Natural killer cell (primary cell): ENCODE data around the gene TEX11. TPM values are rescaled to one million over a fixed set of nuclear protein-coding genes. Genes with fewer than 3 reads are reported as not detected.
A peak's percentile ranks its signal among the peaks of the same experiment; 100 is the strongest.

Experiments
- ATAC-seq, 3 donors: fragments of 150-1000 bp in 2 of 3; fragments of 200-7000 bp in 1 of 3; cut with Tn5 transposase; 1 replicate in 1 of 3; 2 replicates in 2 of 3; pipeline ENCODE4 v1.10.0; 2021; ENCODE audit warnings: mild to moderate bottlenecking in 2 of 3, moderate library complexity in 2 of 3
- DNase-seq, 2 donors: peaks; one replicate each; pipeline versions ENCODE4 v3.0.0 to v3.0.0-alpha.2; 2013 to 2021; ENCODE audit warnings: mixed read lengths in 1 of 2
- H3K27ac ChIP-seq: one replicate; pipeline ENCODE4 v1.5.1; 2013; ENCODE audit warnings: mild to moderate bottlenecking, low read length
- H3K27me3 ChIP-seq: one replicate; pipeline ENCODE4 v1.6.1; 2013; ENCODE audit warnings: low read length; ENCODE audit not compliant: control insufficient read depth, insufficient read depth
- H3K36me3 ChIP-seq: one replicate; pipeline ENCODE4 v1.6.1; 2013; ENCODE audit warnings: low read length; ENCODE audit not compliant: control insufficient read depth, insufficient read depth
- H3K4me1 ChIP-seq: one replicate; pipeline ENCODE4 v1.6.1; 2013; ENCODE audit warnings: low read length; ENCODE audit not compliant: control insufficient read depth, insufficient read depth
- H3K4me3 ChIP-seq: one replicate; pipeline ENCODE4 v1.5.1; 2013; ENCODE audit warnings: low read length
- H3K9me3 ChIP-seq: one replicate; pipeline ENCODE4 v1.6.1; 2013; ENCODE audit warnings: low read length; ENCODE audit not compliant: control insufficient read depth, insufficient read depth
- H3K27ac Mint-ChIP-seq, 2 donors: one replicate each; pipeline ENCODE4 v1.8.0; 2022; ENCODE audit warnings: mild to moderate bottlenecking in 2 of 2, mixed read lengths in 2 of 2, moderate library complexity in 1 of 2
- H3K27me3 Mint-ChIP-seq, 2 donors: one replicate each; pipeline ENCODE4 v1.8.0; 2022; ENCODE audit warnings: low read depth in 2 of 2, mixed read lengths in 2 of 2
- H3K36me3 Mint-ChIP-seq: one replicate; pipeline ENCODE4 v1.8.0; 2022; ENCODE audit warnings: mixed read lengths
- H3K4me1 Mint-ChIP-seq, 2 donors: one replicate each; pipeline ENCODE4 v1.8.0; 2022; ENCODE audit warnings: mixed read lengths in 2 of 2
- H3K4me3 Mint-ChIP-seq: one replicate; pipeline ENCODE4 v1.8.0; 2022; ENCODE audit warnings: mild to moderate bottlenecking, moderate library complexity, mixed read lengths
- H3K9me3 Mint-ChIP-seq, 2 donors: one replicate each; pipeline ENCODE4 v1.8.0; 2022; ENCODE audit warnings: mixed read lengths in 2 of 2
- CTCF ChIP-seq: fragments of 200-600 bp; IDR thresholded peaks from one replicate; pipeline ENCODE4 v1.8.0; 2022; ENCODE audit warnings: antibody characterized with exemption
- WGBS: methylation state at CpG from one replicate; pipeline ENCODE4 v1.1.7; 2013; ENCODE audit warnings: missing lambda C conversion rate; ENCODE audit not compliant: insufficient coverage; 5-methylcytosine and 5-hydroxymethylcytosine counted together
- intact Hi-C: fragments of 100-400 bp; cut with micrococcal nuclease; formaldehyde crosslinking; loops from one replicate; pipeline ENCODE4 v1.14.2; 2022
- total RNA-seq, 4 donors: library from RNA; stranded (reverse); fragments of 120-200 nt in 1 of 4; gene quantifications; one replicate each; pipeline versions ENCODE4 v1.2.3 to v1.2.4, GENCODE V29; 2013 to 2022

The TEX11 gene
- total RNA-seq, 3 donors from 2014 or later (not counting 1 experiment from before 2014, with no cell fraction given), result not detected

- Mint-ChIP-seq H3K4me1 (no peaks in the 10 kb centered on the region), H3K27me3 (peaks cover 7 to 27% of the 10 kb centered on the region in 2 donors), H3K4me3 (no peak overlapping the region), H3K27ac (no peak overlapping the region), H3K9me3 (no peaks in the 10 kb centered on the region), H3K36me3 (no peaks in the 10 kb centered on the region)
- TF ChIP-seq CTCF, result no peak
- Histone ChIP-seq H3K4me1 (no peaks in the 10 kb centered on the region), H3K9me3 (no peaks in the 10 kb centered on the region), H3K4me3 (no peak overlapping the region), H3K36me3 (no peaks in the 10 kb centered on the region), H3K27ac (no peak overlapping the region), H3K27me3 (no peaks in the 10 kb centered on the region)
- WGBS, result no CpG with 5 or more reads among the region's 2 CpGs
- ATAC-seq, result no peak
- no peak for DNase-seq
- intact Hi-C loops, result no loop called here
These were observed 134.3 kb downstream of the TEX11 start for GRCh38 chrX:70774223-70774622.

GRCh38 chrX:70769659-70770227 is 138.8 kb downstream of the TEX11 start:
- Mint-ChIP-seq H3K9me3 (no peaks in the 10 kb centered on the region), H3K4me1 (no peaks in the 10 kb centered on the region), H3K4me3 (no peak overlapping the region), H3K36me3 (no peaks in the 10 kb centered on the region), H3K27ac (no peak overlapping the region), H3K27me3 (peaks cover 7 to 53% of the 10 kb centered on the region in 2 donors)
- H3K4me1 ChIP-seq, result no peaks in the 10 kb centered on the region
- no peaks in the 10 kb centered on the region for H3K36me3 ChIP-seq
- no peaks in the 10 kb centered on the region for H3K27me3 ChIP-seq
- WGBS, result no CpG with 5 or more reads among the region's 3 CpGs
- H3K27ac ChIP-seq, result no peak overlapping the region
- H3K4me3 ChIP-seq, result no peak overlapping the region
- no peaks in the 10 kb centered on the region for H3K9me3 ChIP-seq
- ATAC-seq (no peak), DNase-seq (peak in 1 of 2 donors; percentile 16)
- TF ChIP-seq CTCF, result peak; percentile 42
- intact Hi-C loops, result loop anchor here (1.0 kb wide), 1 partner anchor 410 kb away; no protein-coding TSS in a partner anchor

GRCh38 chrX:70762285-70762684 is 146.2 kb downstream of the TEX11 start:
- no peak for ATAC-seq
- H3K27me3 ChIP-seq, result no peaks in the 10 kb centered on the region
- H3K4me3 Mint-ChIP-seq, result no peak overlapping the region
- no peaks in the 10 kb centered on the region for H3K9me3 Mint-ChIP-seq
- H3K9me3 ChIP-seq, result no peaks in the 10 kb centered on the region
- no peak overlapping the region for H3K27ac Mint-ChIP-seq
- H3K4me3 ChIP-seq, result no peak overlapping the region
- no peaks in the 10 kb centered on the region for H3K4me1 ChIP-seq
- no peaks in the 10 kb centered on the region for H3K36me3 ChIP-seq
- no peaks in the 10 kb centered on the region for H3K4me1 Mint-ChIP-seq
- peaks cover 26 to 65% of the 10 kb centered on the region in 2 donors for H3K27me3 Mint-ChIP-seq
- intact Hi-C loops, result no loop called here
- DNase-seq, result no peak
- no peaks in the 10 kb centered on the region for H3K36me3 Mint-ChIP-seq
- 68% methylated on average over 8 of the region's 10 CpGs for WGBS
- H3K27ac ChIP-seq, result no peak overlapping the region
- no peak for TF ChIP-seq CTCF

- intact Hi-C loops, result no loop called here
- DNase-seq (peak in 1 of 2 donors; percentile 67), ATAC-seq (no peak)
- 81% methylated on average over 12 of the region's 12 CpGs for WGBS
- Histone ChIP-seq H3K36me3 (no peaks in the 10 kb centered on the region), H3K4me3 (no peak overlapping the region), H3K9me3 (no peaks in the 10 kb centered on the region), H3K27me3 (no peaks in the 10 kb centered on the region), H3K27ac (no peak overlapping the region), H3K4me1 (no peaks in the 10 kb centered on the region)
- Mint-ChIP-seq H3K27ac (no peak overlapping the region), H3K27me3 (peaks cover 23 to 30% of the 10 kb centered on the region in 2 donors), H3K4me3 (no peak overlapping the region), H3K4me1 (no peaks in the 10 kb centered on the region), H3K36me3 (no peaks in the 10 kb centered on the region), H3K9me3 (no peaks in the 10 kb centered on the region)
- TF ChIP-seq CTCF, result no peak
These were observed 152.7 kb downstream of the TEX11 start for GRCh38 chrX:70755850-70756249.
